Subcutaneous abdominal adipose tissue (tissue), 5 donors: ENCODE measurements around the gene LYVE1.

Experiments
- H3K27ac ChIP-seq: one replicate; pipeline ENCODE4 v1.7.0; 2013; ENCODE audit warnings: low read depth, mild to moderate bottlenecking, inconsistent platforms, low read length, moderate library complexity
- H3K27me3 ChIP-seq, 5 donors: one replicate each; pipeline ENCODE4 v1.7.0; 2013; ENCODE audit warnings: low read length in 5 of 5, inconsistent platforms in 1 of 5; ENCODE audit not compliant: control insufficient read depth in 5 of 5, insufficient read depth in 4 of 5
- H3K36me3 ChIP-seq, 5 donors: one replicate each; pipeline ENCODE4 v1.7.0; 2013; ENCODE audit warnings: low read length in 5 of 5; ENCODE audit not compliant: control insufficient read depth in 5 of 5, insufficient read depth in 5 of 5
- H3K4me1 ChIP-seq, 5 donors: one replicate each; pipeline ENCODE4 v1.7.0; 2013; ENCODE audit warnings: low read length in 5 of 5, mild to moderate bottlenecking in 3 of 5, moderate library complexity in 1 of 5; ENCODE audit not compliant: control insufficient read depth in 5 of 5, insufficient read depth in 5 of 5
- H3K4me3 ChIP-seq, 5 donors: one replicate each; pipeline ENCODE4 v1.7.0; 2013; ENCODE audit warnings: low read length in 5 of 5, low read depth in 1 of 5
- H3K9ac ChIP-seq, 5 donors: one replicate each; pipeline ENCODE4 v1.7.0; 2013; ENCODE audit warnings: low read length in 5 of 5, mild to moderate bottlenecking in 4 of 5, moderate library complexity in 3 of 5
- H3K9me3 ChIP-seq, 5 donors: one replicate each; pipeline ENCODE4 v1.7.0; 2013; ENCODE audit warnings: low read length in 5 of 5; ENCODE audit not compliant: control insufficient read depth in 5 of 5
- donor health status: healthy.
- donor health status: healthy.
- donor health status: healthy.
- donor health status: healthy.
- donor health status: healthy.

Gene LYVE1

DNA sequence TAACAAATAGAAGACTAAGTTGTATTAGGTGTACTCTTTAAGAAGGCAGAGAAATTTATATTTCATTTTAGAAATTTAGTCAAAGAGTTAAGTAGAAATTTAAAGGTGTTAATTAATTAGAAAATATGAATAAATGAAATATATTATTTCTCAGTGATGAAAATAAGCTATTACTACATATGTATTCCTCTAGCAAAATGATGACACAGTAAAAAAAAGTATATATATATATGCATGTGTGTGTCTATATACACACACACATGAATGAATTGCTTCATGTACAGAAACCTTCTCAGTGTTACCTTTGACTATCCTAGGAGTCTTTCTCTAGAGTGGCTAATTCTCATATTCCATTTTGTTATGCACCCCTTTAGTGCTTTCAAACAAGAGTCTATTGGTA, 35.1 kb downstream of the LYVE1 start:
- Histone ChIP-seq H3K9me3 (no peaks in the 10 kb centered on the region), H3K36me3 (peaks cover 15 to 46% (median 33%) of the 10 kb centered on the region in 5 donors), H3K27me3 (no peaks in the 10 kb centered on the region), H3K27ac (no peak overlapping the region), H3K9ac (no peak overlapping the region), H3K4me3 (no peak overlapping the region), H3K4me1 (peaks cover 0 to 7% (median under 1%) of the 10 kb centered on the region in 5 donors)

DNA sequence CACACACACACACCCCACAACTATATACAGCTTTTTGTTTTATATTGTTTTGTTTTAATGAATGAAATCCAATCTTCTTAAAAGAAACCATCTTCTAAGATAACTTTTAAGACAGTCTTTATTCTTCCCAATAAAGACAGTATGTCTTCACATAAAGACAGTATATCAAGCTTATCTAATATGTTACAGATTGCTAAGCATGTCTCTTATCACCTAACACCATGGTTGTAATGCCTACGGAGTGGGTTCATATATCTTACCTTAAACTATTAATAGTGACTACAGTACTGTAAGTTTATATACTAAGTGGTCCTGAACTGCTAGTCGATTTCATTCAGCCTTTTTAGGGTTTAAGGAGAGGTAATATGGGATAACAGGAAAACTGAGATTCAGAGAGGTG, 35.9 kb downstream of the LYVE1 start:
- no peaks in the 10 kb centered on the region for H3K9me3 ChIP-seq
- no peaks in the 10 kb centered on the region for H3K27me3 ChIP-seq
- H3K4me1 ChIP-seq, result no peaks in the 10 kb centered on the region
- H3K4me3 ChIP-seq, result no peak overlapping the region
- no peak overlapping the region for H3K27ac ChIP-seq
- H3K9ac ChIP-seq, result no peak overlapping the region
- H3K36me3 ChIP-seq, result peaks cover 17 to 48% (median 37%) of the 10 kb centered on the region in 5 donors

DNA sequence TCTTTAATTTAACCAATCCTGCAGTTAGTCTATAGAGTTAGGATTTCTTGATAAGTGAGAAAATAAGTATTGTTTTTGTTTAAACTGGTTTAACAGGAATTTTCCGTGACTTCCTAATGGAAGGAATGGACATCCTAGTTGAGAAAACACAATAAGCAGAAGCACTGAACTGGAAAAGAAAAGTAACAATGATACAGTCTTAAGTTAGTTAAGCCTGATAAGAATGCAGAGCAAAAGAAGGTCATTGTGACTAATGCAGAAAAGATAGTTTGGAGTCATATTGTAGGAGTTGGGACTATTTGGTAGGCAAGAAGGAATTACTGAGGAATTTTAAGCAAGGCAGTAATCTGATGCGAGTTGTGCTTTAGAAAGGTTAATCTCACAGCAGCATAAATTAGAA, 39.2 kb downstream of the LYVE1 start:
- Histone ChIP-seq H3K36me3 (peaks cover 33 to 70% (median 58%) of the 10 kb centered on the region in 5 donors), H3K4me1 (no peaks in the 10 kb centered on the region), H3K9me3 (no peaks in the 10 kb centered on the region), H3K27me3 (no peaks in the 10 kb centered on the region), H3K27ac (no peak overlapping the region), H3K9ac (no peak overlapping the region), H3K4me3 (no peak overlapping the region)

DNA sequence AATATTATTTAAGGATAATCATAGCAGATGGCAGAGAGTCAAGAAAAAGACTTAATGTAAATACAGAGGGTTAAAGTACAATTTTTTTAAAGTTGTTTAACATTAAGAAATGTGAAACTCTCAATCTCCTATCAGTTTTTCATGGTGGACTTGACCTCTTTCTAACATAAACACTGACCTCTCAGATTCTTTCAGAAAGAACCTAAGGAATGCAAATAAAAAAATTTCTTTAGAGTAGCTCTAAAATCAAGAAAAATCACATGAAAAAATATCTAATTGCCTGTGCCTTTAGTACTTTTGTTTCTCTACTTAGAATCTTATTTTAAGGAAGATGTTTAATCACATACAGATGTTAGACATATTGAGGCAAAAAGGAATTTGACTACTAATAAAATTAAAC, 40.3 kb downstream of the LYVE1 start:
- H3K9ac ChIP-seq, result no peak overlapping the region
- H3K27ac ChIP-seq, result no peak overlapping the region
- no peak overlapping the region for H3K4me3 ChIP-seq
- no peaks in the 10 kb centered on the region for H3K9me3 ChIP-seq
- H3K36me3 ChIP-seq, result peaks cover 35 to 73% (median 62%) of the 10 kb centered on the region in 5 donors
- no peaks in the 10 kb centered on the region for H3K4me1 ChIP-seq
- H3K27me3 ChIP-seq, result no peaks in the 10 kb centered on the region

DNA sequence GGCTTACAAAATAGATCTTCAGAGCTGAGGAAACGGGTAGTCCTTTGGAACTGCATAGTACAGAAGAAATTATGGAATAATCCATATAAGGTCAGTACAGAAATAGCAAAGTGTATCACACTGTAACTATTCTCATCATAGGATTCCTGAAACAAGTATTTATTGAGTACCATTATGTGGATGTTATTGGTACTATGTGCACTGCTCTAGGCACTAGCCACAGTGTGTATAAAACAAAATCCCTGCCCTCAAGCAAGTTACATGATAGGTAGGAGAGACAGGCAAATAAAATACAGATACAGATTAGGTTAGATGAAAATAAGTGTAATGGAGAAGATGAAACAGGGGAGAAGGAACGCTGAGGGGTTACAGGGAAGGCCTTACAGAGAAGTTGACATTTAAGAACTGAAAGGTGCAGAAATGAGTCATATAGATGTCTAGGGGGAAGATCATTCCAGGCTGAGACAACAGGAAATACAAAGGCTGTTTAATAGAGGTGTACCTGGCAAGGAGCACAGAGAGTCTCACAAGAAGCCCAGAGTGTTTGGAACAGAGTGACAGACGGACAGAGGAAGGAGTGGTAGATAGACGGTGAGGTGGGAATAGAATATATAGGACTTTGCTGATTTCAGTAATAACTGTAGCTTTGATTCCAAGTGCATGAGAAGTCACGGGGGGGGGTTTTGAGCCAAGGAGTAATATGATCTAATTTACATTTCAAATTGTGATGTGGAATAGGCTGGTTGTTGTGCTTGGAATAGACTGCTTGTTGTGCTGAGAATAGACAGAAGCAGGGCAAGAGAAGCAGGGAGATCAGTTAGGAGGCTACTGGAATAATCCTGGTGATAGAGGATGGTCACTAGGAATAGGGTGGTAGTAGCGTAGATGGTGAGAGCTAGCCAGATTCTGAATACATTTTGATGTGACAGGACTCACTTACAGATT, 41.2 kb downstream of the LYVE1 start:
- H3K9ac ChIP-seq, result no peak overlapping the region
- no peaks in the 10 kb centered on the region for H3K27me3 ChIP-seq
- H3K9me3 ChIP-seq, result no peaks in the 10 kb centered on the region
- H3K36me3 ChIP-seq, result peaks cover 43 to 76% (median 59%) of the 10 kb centered on the region in 5 donors
- no peak overlapping the region for H3K27ac ChIP-seq
- H3K4me3 ChIP-seq, result no peak overlapping the region
- no peaks in the 10 kb centered on the region for H3K4me1 ChIP-seq

DNA sequence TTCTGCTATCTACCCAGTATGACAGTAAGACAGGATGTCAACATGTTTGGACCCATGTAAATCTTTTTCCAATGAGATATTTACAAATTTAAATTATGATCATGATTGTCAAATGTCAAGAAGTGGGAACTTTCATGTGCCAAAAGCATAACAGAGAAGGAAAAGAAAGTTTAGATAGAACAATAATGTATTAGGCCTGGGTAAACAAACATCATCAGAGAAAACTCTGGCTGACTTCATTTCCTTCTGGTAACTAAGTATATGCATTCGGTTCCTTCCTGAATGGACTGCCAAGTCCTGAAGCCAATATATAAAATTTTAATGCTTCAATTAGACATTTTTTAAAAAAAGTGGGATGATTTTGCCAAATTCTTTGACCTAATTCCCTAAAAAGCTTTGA, 44.0 kb downstream of the LYVE1 start:
- no peaks in the 10 kb centered on the region for H3K27me3 ChIP-seq
- no peaks in the 10 kb centered on the region for H3K9me3 ChIP-seq
- no peak overlapping the region for H3K27ac ChIP-seq
- H3K4me3 ChIP-seq, result no peak overlapping the region
- no peak overlapping the region for H3K9ac ChIP-seq
- peaks cover 57 to 77% (median 68%) of the 10 kb centered on the region in 5 donors for H3K36me3 ChIP-seq
- no peaks in the 10 kb centered on the region for H3K4me1 ChIP-seq

DNA sequence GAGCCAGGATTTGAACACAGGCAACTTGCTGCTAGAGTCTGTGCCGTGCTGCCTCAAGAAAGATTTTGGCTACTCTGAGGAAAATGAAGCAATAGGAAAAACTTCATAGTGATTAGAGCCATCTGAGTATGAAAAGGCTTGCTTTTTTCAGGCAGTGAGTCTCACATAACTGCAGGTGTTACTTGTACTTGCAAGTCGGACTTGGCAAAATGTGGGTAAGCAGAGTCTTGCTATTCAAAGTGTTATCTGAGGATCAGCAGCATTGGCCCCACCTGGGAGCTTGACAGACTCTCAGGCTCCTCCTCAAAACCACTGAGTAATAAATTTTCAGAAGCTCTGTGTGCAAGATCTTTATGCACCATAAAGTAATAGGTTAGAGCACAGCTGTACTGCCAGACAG, 45.5 kb downstream of the LYVE1 start:
- no peak overlapping the region for H3K9ac ChIP-seq
- H3K27me3 ChIP-seq, result no peaks in the 10 kb centered on the region
- no peak overlapping the region for H3K27ac ChIP-seq
- peaks cover 46 to 73% (median 67%) of the 10 kb centered on the region in 5 donors for H3K36me3 ChIP-seq
- H3K4me1 ChIP-seq, result no peaks in the 10 kb centered on the region
- H3K9me3 ChIP-seq, result no peaks in the 10 kb centered on the region
- no peak overlapping the region for H3K4me3 ChIP-seq

DNA sequence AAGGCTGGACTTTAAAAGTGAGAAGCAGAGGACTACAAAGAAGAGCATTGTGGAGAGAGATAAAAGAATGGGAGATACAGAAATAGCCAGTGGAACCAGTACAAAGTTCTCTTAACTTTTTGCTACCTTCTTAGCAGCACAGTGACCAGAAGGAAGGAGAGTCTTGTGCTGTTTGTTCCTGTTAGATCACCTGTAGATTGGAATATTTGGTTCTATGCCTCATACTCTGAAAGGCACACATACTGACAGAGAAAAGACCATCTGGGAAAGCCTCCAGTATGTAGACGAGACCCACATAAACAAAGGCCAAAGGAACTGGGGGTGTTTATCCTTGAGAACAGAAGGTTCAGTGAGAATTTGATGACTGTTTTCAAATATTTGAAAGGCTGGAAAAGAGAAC, 46.2 kb downstream of the LYVE1 start:
- H3K36me3 ChIP-seq, result peaks cover 42 to 68% (median 63%) of the 10 kb centered on the region in 5 donors

DNA sequence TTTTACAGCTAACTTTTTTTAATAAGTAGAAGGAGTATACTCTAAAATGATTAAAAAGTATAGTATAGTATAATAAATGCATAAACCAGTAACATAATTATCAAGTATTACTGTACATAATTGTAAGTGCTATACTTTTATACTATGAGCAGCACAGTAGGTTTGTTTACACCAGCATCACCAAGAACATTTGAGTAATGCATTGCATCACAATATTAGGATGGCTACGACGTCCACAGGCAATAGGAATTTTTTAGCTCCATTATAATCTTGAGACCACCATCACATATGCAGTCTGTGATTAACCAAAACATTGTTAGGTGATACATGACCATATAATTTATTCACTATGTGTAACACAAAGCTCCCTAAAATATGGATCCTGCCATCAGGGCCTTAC, 47.9 kb downstream of the LYVE1 start:
- no peaks in the 10 kb centered on the region for H3K4me1 ChIP-seq
- H3K36me3 ChIP-seq, result peaks cover 40 to 63% (median 52%) of the 10 kb centered on the region in 5 donors
- no peak overlapping the region for H3K27ac ChIP-seq
- H3K4me3 ChIP-seq, result no peak overlapping the region
- no peak overlapping the region for H3K9ac ChIP-seq
- H3K9me3 ChIP-seq, result no peaks in the 10 kb centered on the region
- no peaks in the 10 kb centered on the region for H3K27me3 ChIP-seq

More for the DNA sequence above, 46.2 kb downstream of the LYVE1 start:
- H3K9ac ChIP-seq, result no peak overlapping the region
- H3K9me3 ChIP-seq, result no peaks in the 10 kb centered on the region
- H3K4me1 ChIP-seq, result no peaks in the 10 kb centered on the region
- H3K27ac ChIP-seq, result no peak overlapping the region
- no peak overlapping the region for H3K4me3 ChIP-seq
- H3K27me3 ChIP-seq, result no peaks in the 10 kb centered on the region

DNA sequence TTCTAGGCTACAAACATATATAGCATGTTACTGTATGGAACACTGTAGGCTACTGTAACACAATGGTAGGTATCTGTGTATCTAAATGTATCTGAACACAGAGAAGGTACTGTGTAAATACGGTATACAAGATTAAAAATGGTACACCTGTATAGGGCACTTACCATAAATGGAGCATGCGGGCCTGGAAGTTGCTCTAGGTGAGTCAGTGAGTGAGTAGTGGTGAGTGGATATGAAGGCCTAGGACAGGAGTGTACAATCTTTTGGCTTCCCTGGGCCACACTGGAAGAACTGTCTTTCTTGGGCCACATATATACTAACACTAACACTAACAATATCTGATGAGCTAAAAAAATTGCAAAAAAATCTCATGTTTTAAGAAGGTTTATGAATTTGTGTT, 48.8 kb downstream of the LYVE1 start:
- H3K9me3 ChIP-seq, result no peaks in the 10 kb centered on the region
- H3K36me3 ChIP-seq, result peaks cover 36 to 59% (median 50%) of the 10 kb centered on the region in 5 donors
- H3K4me3 ChIP-seq, result no peak overlapping the region
- peaks cover 0 to 2% (median 0%) of the 10 kb centered on the region in 5 donors for H3K4me1 ChIP-seq
- H3K9ac ChIP-seq, result no peak overlapping the region
- H3K27me3 ChIP-seq, result no peaks in the 10 kb centered on the region
- no peak overlapping the region for H3K27ac ChIP-seq
